GM06990 (cell line): ENCODE results near the gene NOP53.
A peak's percentile ranks its signal among the peaks of the same experiment; 100 is the strongest.
"Not testable (repeated sequence)": the region's sequence is repeated elsewhere in the genome, so short reads cannot be mapped to it uniquely, and the experiment has no call there.

ENCODE experiments used
- DNase-seq: peaks from one replicate; pipeline ENCODE4 v3.0.0-alpha.2; 2011; ENCODE audit not compliant: insufficient read length; ENCODE audit errors: extremely low read depth
- H3K27me3 ChIP-seq: replicated peaks from 2 replicates; pipeline ENCODE4 v1.6.0; 2011; ENCODE audit warnings: low read length; ENCODE audit not compliant: control insufficient read depth, insufficient read depth
- H3K36me3 ChIP-seq: 2 replicates; pipeline ENCODE4 v1.5.1; 2011; ENCODE audit warnings: low read length; ENCODE audit not compliant: control insufficient read depth, insufficient read depth
- H3K4me3 ChIP-seq: replicated peaks from 2 replicates; pipeline ENCODE4 v1.5.1; 2011; ENCODE audit warnings: low read depth, mild to moderate bottlenecking, control low read depth, low read length
- TF ChIP-seq, protein P1 (sequence below): IDR thresholded peaks from 2 replicates; pipeline ENCODE4 v1.5.1; 2011; ENCODE audit warnings: low read length, control low read depth, mild to moderate bottlenecking, inconsistent platforms; ENCODE audit not compliant: insufficient read depth, poor library complexity, severe bottlenecking

The NOP53 gene

DNA sequence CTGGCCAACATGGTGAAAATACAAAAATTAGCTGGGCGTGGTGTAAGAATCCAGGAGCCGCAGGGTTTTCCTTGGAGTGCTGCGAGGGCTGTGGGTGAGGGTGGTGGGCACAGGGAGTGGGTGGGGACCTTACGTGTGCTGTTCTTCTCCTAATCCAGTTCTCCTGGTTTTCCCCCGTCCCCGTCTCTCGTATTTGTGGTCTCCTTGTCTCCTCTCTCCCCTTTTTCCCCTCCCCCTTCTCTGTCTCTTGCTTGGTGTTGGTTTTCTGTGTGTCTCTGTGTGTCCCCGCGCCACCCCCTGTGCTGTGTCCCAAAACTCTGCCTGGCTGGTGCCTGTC lies 34.8 kb downstream of the NOP53 start:
- H3K27me3 ChIP-seq, result no peaks in the 10 kb centered on the region
- TF ChIP-seq, protein P1, sequence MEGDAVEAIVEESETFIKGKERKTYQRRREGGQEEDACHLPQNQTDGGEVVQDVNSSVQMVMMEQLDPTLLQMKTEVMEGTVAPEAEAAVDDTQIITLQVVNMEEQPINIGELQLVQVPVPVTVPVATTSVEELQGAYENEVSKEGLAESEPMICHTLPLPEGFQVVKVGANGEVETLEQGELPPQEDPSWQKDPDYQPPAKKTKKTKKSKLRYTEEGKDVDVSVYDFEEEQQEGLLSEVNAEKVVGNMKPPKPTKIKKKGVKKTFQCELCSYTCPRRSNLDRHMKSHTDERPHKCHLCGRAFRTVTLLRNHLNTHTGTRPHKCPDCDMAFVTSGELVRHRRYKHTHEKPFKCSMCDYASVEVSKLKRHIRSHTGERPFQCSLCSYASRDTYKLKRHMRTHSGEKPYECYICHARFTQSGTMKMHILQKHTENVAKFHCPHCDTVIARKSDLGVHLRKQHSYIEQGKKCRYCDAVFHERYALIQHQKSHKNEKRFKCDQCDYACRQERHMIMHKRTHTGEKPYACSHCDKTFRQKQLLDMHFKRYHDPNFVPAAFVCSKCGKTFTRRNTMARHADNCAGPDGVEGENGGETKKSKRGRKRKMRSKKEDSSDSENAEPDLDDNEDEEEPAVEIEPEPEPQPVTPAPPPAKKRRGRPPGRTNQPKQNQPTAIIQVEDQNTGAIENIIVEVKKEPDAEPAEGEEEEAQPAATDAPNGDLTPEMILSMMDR, result no peak
- H3K4me3 ChIP-seq, result no peak overlapping the region
- H3K36me3 ChIP-seq, result peaks cover 8% of the 10 kb centered on the region
- DNase-seq, result no peak

DNA sequence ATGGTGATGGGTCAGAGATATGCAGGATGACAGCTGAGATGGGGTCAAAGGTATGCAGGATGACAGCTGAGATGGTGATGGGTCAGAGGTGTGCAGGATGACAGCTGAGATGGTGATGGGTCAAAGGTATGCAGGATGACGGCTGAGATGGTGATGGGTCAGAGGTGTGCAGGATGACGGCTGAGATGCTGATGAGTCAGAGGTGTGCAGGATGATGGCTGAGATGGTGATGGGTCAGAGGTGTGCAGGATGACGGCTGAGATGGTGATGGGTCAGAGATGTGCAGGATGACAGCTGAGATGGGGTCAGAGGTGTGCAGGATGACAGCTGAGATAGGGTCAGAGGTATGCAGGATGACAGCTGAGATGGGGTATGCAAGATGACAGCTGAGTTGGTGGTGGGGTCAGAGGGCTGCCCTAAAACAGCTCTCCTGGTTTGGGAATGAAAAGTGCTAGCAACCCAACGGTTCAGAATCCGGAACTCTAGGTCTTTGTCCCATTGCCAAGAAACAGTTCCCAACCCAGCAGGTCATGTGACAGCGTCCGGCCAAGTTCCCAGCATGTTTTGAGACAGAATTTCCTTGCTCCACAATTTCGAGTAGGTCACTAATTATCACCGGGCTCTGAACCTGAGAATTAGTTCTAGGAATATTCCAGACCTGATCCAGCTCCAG lies 36.4 kb downstream of the NOP53 start:
- Histone ChIP-seq H3K36me3 (peaks cover 8% of the 10 kb centered on the region), H3K27me3 (no peaks in the 10 kb centered on the region), H3K4me3 (no peak overlapping the region)
- TF ChIP-seq, protein P1, result no peak
- no peak for DNase-seq

GRCh38 chr19:47786566-47786965 lies 41.2 kb downstream of the NOP53 start:
- no peak overlapping the region for H3K4me3 ChIP-seq
- no peaks in the 10 kb centered on the region for H3K27me3 ChIP-seq
- peaks cover 4% of the 10 kb centered on the region for H3K36me3 ChIP-seq
- DNase-seq, result no peak
- TF ChIP-seq, protein P1, result no peak

- not testable (repeated sequence) for H3K36me3 ChIP-seq, H3K4me3 ChIP-seq, DNase-seq
Measured at GRCh38 chr19:47787307-47787706, 42.0 kb downstream of the NOP53 start.

DNA sequence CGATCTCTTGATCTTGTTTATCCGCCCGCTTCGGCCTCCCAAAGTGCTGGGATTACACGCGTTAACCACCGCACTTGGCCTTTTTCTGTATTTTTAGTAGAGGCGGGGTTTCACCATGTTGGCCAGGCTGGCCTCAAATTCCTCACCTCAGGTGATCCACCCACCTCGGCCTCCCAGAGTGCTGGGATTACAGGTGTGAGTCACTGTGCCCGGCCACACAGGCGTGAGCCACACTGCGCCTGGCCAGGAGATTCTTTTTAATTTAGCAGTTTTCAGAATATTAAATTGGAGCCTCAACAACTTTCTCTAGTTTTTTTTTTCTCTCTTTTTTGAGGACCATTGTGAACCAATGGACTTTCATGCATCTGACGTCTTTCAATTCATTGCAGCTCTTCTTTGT lies 44.5 kb downstream of the NOP53 start:
- not testable (repeated sequence) for DNase-seq

More at GRCh38 chr19:47787307-47787706, 42.0 kb downstream of the NOP53 start:
- H3K27me3 ChIP-seq, result not testable (repeated sequence)

DNA sequence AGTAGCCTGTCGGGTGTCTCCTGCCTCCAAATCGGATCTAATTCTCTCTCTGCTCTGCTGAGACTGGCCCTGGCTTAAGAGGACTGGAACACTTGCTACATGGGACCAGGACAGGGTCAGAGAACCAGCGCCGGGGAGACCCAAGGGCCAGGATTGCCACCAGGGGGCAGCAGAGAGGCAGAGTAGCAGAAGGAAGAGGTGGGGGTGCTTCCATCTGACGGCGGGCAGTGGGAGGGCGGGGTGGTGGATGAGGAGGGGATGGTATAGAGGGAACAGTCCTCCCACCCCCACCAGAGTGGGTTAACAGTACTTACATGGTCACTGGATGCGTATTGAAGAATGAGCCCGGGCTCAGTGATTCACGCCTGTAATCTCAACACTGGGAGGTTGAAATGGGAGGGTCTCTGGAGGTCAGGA lies 45.1 kb downstream of the NOP53 start:
- no peak overlapping the region for H3K4me3 ChIP-seq
- TF ChIP-seq, protein P1, result peak; percentile 94
- DNase-seq, result peak; percentile 56
- no peaks in the 10 kb centered on the region for H3K36me3 ChIP-seq
- no peaks in the 10 kb centered on the region for H3K27me3 ChIP-seq

More for the DNA sequence above, 44.5 kb downstream of the NOP53 start:
- H3K36me3 ChIP-seq, H3K4me3 ChIP-seq, H3K27me3 ChIP-seq: not testable (repeated sequence)

GRCh38 chr19:47792616-47793015 lies 47.3 kb downstream of the NOP53 start:
- DNase-seq, result no peak
- no peaks in the 10 kb centered on the region for H3K27me3 ChIP-seq
- TF ChIP-seq, protein P1, result no peak
- no peak overlapping the region for H3K4me3 ChIP-seq
- no peaks in the 10 kb centered on the region for H3K36me3 ChIP-seq
